Left colon (tissue), 2 donors: ENCODE data around the gene DIS3L. TPM values are rescaled to one million over a fixed set of nuclear protein-coding genes. Genes with fewer than 3 reads are reported as not detected.
A peak's percentile ranks its signal among the peaks of the same experiment; 100 is the strongest.
"Not testable (repeated sequence)": the region's sequence is repeated elsewhere in the genome, so short reads cannot be mapped to it uniquely, and the experiment has no call there.

Experiments used
- ATAC-seq: fragments of 200-7000 bp; cut with Tn5 transposase; one replicate; pipeline ENCODE4 v1.9.1; 2020; ENCODE audit warnings: mild to moderate bottlenecking, moderate library complexity
- DNase-seq, 2 donors: peaks; one replicate each; pipeline ENCODE4 v3.0.0-alpha.2; 2020
- intact Hi-C, 2 donors: fragments of 100-400 bp; cut with DNase I in 1 of 2; cut with micrococcal nuclease in 1 of 2; formaldehyde crosslinking; loops; one replicate each; pipeline versions ENCODE4 v1.11.2 to v1.14.0; 2022; cut with DNase I, micrococcal nuclease
- total RNA-seq, 2 donors: library from RNA; stranded (reverse); fragmentation: NEBNext Ultra II Directional; extraction: Animal tissue kit (Norgen Biotek cat#: 25700); gene quantifications; one replicate each; pipeline ENCODE4 v1.2.1, GENCODE V29; 2021
- donor health status: DM: no; HTN: no; CAD: no.
- donor health status: DM: yes; HTN: yes; CAD: no.

The DIS3L gene
- total RNA-seq, 2 donors from 2014 or later = 20.1 to 24.4 TPM

GRCh38 chr15:66362776-66363175 is 69.4 kb downstream of the DIS3L start:
- intact Hi-C loops = no loop called here
- DNase-seq (no peak), ATAC-seq (no peak)

- ATAC-seq (no peak), DNase-seq (no peak)
- intact Hi-C loops = no loop called here
Observed at GRCh38 chr15:66364944-66365528, 71.7 kb downstream of the DIS3L start.

DNA sequence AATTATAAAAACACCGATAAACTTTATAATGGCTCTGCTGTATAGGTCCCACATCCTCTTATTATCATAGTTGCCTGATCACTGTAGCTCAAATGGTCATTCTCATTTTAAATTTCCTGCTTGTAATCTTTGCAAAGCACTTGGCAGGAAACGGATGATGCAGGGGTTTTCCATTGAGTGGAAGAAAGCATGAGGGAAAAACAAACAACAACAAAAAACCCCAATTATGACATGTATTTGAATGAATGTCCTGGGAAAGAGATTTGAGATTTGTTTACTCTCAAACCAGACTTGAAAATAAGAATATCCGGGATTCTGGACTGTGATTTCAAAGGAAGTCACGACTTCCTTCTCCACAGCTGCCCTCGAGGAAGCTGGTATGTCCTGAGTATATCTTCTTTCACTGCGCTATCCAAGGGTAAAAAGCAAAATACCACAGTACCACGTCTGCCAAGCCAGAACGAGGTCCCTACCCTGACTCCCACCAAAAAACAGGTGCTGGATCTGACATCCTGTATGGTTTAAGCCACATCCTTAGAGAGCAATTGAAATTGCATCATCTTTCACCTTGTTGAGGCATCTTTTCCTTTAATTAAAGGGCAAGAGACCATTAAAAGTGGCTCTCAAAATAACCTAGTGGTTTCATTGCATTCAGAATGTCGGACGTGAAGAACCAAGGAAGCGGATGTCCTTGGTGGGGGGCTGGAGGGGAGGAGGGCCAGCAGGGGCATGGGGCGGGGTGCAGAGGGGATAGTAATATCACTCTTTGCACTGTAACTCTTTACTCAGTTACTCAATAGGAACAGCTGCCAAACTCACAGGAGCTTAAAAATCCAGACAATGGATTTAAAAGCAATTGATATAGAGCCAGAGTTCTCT is 76.6 kb downstream of the DIS3L start:
- intact Hi-C loops = no loop called here
- no peak for DNase-seq
- peak; percentile 78 for ATAC-seq

- no peak for ATAC-seq
- no peak for DNase-seq
- intact Hi-C loops = no loop called here
Observed at GRCh38 chr15:66374179-66374578, 80.8 kb downstream of the DIS3L start.

- DNase-seq = no peak
- intact Hi-C loops = no loop called here
- no peak for ATAC-seq
Observed at GRCh38 chr15:66378814-66379430, 85.6 kb downstream of the DIS3L start.

DNA sequence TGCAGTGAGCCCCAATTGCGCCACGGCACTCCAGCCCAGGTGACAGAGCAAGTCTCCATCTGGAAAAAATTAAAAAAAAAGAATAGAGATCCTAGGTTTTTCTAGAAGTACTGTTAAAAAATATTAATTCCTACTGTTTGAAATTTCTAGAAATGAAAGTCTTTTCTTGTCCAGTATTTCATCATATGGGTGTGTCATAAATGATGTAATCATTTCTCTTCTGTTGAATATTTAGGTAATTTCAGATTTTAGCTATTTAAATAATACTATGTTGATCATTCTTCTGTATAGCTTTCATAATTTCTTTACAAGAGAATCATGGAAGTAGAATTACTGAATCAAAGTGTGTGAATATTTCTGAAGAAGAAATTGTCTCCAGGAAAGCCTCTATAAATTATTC is 88.0 kb downstream of the DIS3L start:
- intact Hi-C loops, ATAC-seq, DNase-seq: not testable (repeated sequence)

Other genes starting within 250 kb of the DIS3L start
- gene MEGF11, start 39.8 kb upstream of the DIS3L start, total RNA-seq = not detected
- 1 to 10 TPM; 2.6 to 7.8 TPM for gene TIPIN, start 63.1 kb downstream of the DIS3L start, total RNA-seq
- 10 to 100 TPM; 44.7 to 45.9 TPM for gene MAP2K1, start 93.3 kb downstream of the DIS3L start, total RNA-seq
- gene SNAPC5, start 204.2 kb downstream of the DIS3L start, total RNA-seq = 10 to 100 TPM; 17.6 to 19.2 TPM
- gene RPL4, start 211.3 kb downstream of the DIS3L start, total RNA-seq = 1,000 to 10,000 TPM; 1,339 to 1,375 TPM
- 1 to 10 TPM; 5.7 to 9.1 TPM for gene ZWILCH, start 211.8 kb downstream of the DIS3L start, total RNA-seq